ENCODE measurements around the gene CACYBP. TPM values are rescaled to one million over a fixed set of nuclear protein-coding genes. Genes with fewer than 3 reads are reported as not detected.

The CACYBP gene
- total RNA-seq, 1 donor, result 71.7 TPM

DNA sequence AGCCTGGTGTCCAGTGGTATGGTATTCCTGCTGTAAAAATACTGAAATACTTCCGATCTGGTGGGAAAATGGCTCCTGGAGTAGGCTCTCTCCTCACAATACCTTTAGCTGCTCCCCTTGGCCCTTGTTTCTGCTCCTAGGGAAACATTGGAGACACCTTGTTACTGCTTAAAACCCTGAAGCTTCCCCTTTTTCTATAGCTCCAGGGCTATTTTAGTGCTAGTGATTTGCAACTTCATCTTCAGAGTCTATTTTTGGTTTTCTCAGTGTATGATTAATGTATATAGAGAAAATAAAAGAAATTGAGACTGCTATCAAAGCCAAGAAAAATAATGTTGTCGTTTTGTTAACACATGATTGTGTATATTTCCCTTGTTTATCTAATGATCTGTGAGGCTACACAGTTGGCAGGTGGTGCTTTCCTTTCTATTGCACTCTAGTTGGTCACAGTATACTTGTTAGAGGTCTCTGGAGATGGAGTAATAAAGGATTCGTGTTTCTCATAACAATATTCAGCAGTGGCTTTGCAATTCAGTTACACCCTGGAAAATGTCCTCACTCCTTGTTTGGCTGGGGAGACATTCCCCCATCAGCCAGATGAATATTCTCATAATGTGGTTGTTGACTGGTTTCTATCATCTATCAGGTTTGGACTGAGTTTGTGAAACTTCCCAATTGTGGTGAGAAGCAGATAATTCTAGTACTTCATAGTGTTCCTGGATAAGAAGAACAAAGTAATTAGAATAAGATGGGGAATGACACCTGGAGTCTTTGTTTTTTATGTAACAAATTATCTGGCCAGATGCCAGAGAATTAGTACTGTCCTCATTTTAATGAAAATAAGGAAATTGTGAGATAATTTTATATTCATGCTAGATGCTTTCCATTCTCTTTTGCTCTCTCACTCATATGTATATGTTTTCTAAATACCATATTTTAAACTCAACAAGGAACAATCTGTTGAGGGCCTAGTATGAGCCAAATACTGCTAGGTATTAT is 44.8 kb upstream of the CACYBP start:
- no peaks in the 10 kb centered on the region for H3K9me3 ChIP-seq (ENCODE audit: low read depth, low read length)
- no peaks in the 10 kb centered on the region for H3K27me3 ChIP-seq (ENCODE audit: insufficient read depth, low read length)
- H4K20me1 ChIP-seq (ENCODE audit: insufficient read depth, low read length), result no peaks in the 10 kb centered on the region
- H3K79me2 ChIP-seq (ENCODE audit: insufficient read depth, low read length), result no peaks in the 10 kb centered on the region
- no peak for DNase-seq (ENCODE audit: insufficient read length, low spot score, missing footprints)
- H3K4me1 ChIP-seq (ENCODE audit: insufficient read depth, low read length), result no peaks in the 10 kb centered on the region
- H3K4me3 ChIP-seq (ENCODE audit: insufficient read depth, low read length), result no peak overlapping the region
- TF ChIP-seq, protein P1, sequence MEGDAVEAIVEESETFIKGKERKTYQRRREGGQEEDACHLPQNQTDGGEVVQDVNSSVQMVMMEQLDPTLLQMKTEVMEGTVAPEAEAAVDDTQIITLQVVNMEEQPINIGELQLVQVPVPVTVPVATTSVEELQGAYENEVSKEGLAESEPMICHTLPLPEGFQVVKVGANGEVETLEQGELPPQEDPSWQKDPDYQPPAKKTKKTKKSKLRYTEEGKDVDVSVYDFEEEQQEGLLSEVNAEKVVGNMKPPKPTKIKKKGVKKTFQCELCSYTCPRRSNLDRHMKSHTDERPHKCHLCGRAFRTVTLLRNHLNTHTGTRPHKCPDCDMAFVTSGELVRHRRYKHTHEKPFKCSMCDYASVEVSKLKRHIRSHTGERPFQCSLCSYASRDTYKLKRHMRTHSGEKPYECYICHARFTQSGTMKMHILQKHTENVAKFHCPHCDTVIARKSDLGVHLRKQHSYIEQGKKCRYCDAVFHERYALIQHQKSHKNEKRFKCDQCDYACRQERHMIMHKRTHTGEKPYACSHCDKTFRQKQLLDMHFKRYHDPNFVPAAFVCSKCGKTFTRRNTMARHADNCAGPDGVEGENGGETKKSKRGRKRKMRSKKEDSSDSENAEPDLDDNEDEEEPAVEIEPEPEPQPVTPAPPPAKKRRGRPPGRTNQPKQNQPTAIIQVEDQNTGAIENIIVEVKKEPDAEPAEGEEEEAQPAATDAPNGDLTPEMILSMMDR (IDR thresholded peaks at IDR 0.05; ENCODE audit: extremely low read depth, low read depth, low read length), result no peak
- no peak overlapping the region for H2AFZ ChIP-seq (ENCODE audit: low read length)
- no peaks in the 10 kb centered on the region for H3K36me3 ChIP-seq (ENCODE audit: insufficient read depth, low read length)
- H3K4me2 ChIP-seq (ENCODE audit: insufficient read depth, low read length), result no peak overlapping the region
- H3K27ac ChIP-seq (ENCODE audit: low read depth, low read length), result no peak overlapping the region

DNA sequence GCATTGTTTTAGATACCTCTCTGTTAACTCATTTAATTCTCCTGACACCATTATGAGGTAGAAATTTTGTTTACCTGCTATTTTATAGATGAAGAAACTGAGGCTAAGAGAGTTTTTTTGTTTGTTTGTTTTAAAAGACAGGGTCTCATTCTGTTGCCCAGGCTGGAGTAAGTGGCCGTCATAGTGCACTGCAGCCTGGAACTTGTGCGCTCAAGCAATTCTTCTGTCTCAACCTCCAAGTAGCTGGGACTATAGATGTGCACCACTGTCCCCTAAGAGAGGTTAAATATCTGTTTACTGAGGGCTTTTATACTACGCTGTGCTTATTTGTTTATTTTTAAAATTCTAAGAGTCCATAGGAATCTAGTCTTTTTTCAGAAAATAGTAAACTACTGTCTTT is 43.7 kb upstream of the CACYBP start:
- no peaks in the 10 kb centered on the region for H3K79me2 ChIP-seq (ENCODE audit: insufficient read depth, low read length)
- no peaks in the 10 kb centered on the region for H4K20me1 ChIP-seq (ENCODE audit: insufficient read depth, low read length)
- no peak overlapping the region for H3K4me2 ChIP-seq (ENCODE audit: insufficient read depth, low read length)
- H2AFZ ChIP-seq (ENCODE audit: low read length), result no peak overlapping the region
- H3K27me3 ChIP-seq (ENCODE audit: insufficient read depth, low read length), result no peaks in the 10 kb centered on the region
- no peak overlapping the region for H3K27ac ChIP-seq (ENCODE audit: low read depth, low read length)
- H3K4me1 ChIP-seq (ENCODE audit: insufficient read depth, low read length), result no peaks in the 10 kb centered on the region
- DNase-seq (ENCODE audit: insufficient read length, low spot score, missing footprints), result no peak
- no peaks in the 10 kb centered on the region for H3K36me3 ChIP-seq (ENCODE audit: insufficient read depth, low read length)
- H3K9me3 ChIP-seq (ENCODE audit: low read depth, low read length), result no peaks in the 10 kb centered on the region
- no peak overlapping the region for H3K4me3 ChIP-seq (ENCODE audit: insufficient read depth, low read length)
- TF ChIP-seq, protein P1 (IDR thresholded peaks at IDR 0.05; ENCODE audit: extremely low read depth, low read depth, low read length), result no peak

DNA sequence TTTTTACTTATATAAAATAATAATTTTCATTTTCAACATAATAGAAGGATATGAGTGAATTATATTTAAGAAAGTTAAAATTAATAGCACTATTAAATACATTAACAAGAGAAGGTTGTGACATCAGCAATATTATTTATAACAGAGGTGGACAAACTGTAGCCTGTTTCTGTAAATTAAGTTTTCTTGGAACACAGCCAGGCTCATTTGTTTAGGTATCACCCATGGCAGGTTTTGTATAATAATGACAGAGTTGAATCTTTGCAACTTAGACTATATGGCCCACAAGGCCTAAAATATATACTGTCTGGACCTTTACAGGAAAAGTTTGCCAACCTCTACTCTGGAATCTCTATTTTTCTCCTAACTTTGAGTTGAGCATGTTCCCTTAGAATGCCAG is 42.8 kb upstream of the CACYBP start:
- TF ChIP-seq, protein P1 (IDR thresholded peaks at IDR 0.05; ENCODE audit: extremely low read depth, low read depth, low read length), result no peak
- no peak overlapping the region for H3K27ac ChIP-seq (ENCODE audit: low read depth, low read length)
- no peaks in the 10 kb centered on the region for H3K9me3 ChIP-seq (ENCODE audit: low read depth, low read length)
- H3K4me2 ChIP-seq (ENCODE audit: insufficient read depth, low read length), result no peak overlapping the region
- no peaks in the 10 kb centered on the region for H3K27me3 ChIP-seq (ENCODE audit: insufficient read depth, low read length)
- no peaks in the 10 kb centered on the region for H3K79me2 ChIP-seq (ENCODE audit: insufficient read depth, low read length)
- H2AFZ ChIP-seq (ENCODE audit: low read length), result no peak overlapping the region
- no peaks in the 10 kb centered on the region for H3K4me1 ChIP-seq (ENCODE audit: insufficient read depth, low read length)
- H3K4me3 ChIP-seq (ENCODE audit: insufficient read depth, low read length), result no peak overlapping the region
- H3K36me3 ChIP-seq (ENCODE audit: insufficient read depth, low read length), result no peaks in the 10 kb centered on the region
- no peak for DNase-seq (ENCODE audit: insufficient read length, low spot score, missing footprints)
- H4K20me1 ChIP-seq (ENCODE audit: insufficient read depth, low read length), result no peaks in the 10 kb centered on the region

DNA sequence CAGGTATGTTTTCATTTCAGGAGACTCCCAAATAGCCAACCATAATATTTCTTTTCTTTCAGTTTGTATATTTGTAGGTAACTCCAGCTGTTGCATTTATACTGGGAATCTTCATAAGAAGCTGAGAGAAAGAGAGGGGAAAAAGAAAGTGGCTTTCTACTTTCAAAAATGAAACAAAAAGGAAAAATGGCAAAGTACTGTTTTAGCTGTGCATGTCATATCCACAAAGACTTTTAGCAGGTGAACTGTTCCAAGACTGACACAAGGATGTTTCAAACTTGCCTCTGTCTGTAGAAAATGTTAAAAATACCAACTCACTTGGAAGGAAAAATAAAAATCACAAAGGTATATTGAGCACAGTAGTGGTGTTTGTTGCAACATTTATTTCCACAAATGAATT is 41.9 kb upstream of the CACYBP start:
- H4K20me1 ChIP-seq (ENCODE audit: insufficient read depth, low read length), result no peaks in the 10 kb centered on the region
- DNase-seq (ENCODE audit: insufficient read length, low spot score, missing footprints), result no peak
- TF ChIP-seq, protein P1 (IDR thresholded peaks at IDR 0.05; ENCODE audit: extremely low read depth, low read depth, low read length), result no peak

More for the DNA sequence above, 41.9 kb upstream of the CACYBP start:
- H3K36me3 ChIP-seq (ENCODE audit: insufficient read depth, low read length), result no peaks in the 10 kb centered on the region
- H3K4me1 ChIP-seq (ENCODE audit: insufficient read depth, low read length), result no peaks in the 10 kb centered on the region
- H3K4me2 ChIP-seq (ENCODE audit: insufficient read depth, low read length), result no peak overlapping the region
- no peak overlapping the region for H2AFZ ChIP-seq (ENCODE audit: low read length)
- no peaks in the 10 kb centered on the region for H3K9me3 ChIP-seq (ENCODE audit: low read depth, low read length)
- no peak overlapping the region for H3K4me3 ChIP-seq (ENCODE audit: insufficient read depth, low read length)
- no peaks in the 10 kb centered on the region for H3K27me3 ChIP-seq (ENCODE audit: insufficient read depth, low read length)
- no peaks in the 10 kb centered on the region for H3K79me2 ChIP-seq (ENCODE audit: insufficient read depth, low read length)
- H3K27ac ChIP-seq (ENCODE audit: low read depth, low read length), result no peak overlapping the region

Data from osteoblast (primary cell).